Measurements from ENCODE around the gene ALDH5A1.

GRCh38 chr6:24489881-24490280 lies 4.9 kb upstream of the ALDH5A1 start:
- TF ChIP-seq BHLHE40 (IDR thresholded peaks at IDR 0.05; ENCODE audit: borderline replicate concordance), result no peak
- no peak for TF ChIP-seq FOXA1 (IDR thresholded peaks at IDR 0.05)
- TF ChIP-seq LEF1 (IDR thresholded peaks at IDR 0.05; ENCODE audit: borderline replicate concordance), result no peak
